Sigmoid colon (tissue), 7 donors: Measurements from ENCODE around the gene KCNIP1. TPM values are rescaled to one million over a fixed set of nuclear protein-coding genes. Genes with fewer than 3 reads are reported as not detected.

ENCODE experiments used
- DNase-seq: peaks from one replicate; pipeline ENCODE4 v3.0.0-alpha.2; 2019
- H3K27ac ChIP-seq, 4 donors: fragments of 200-600 bp; sonication (generic); one replicate each; pipeline ENCODE4 v1.5.1; 2016 to 2019; ENCODE audit warnings: mild to moderate bottlenecking in 1 of 4
- H3K27me3 ChIP-seq, 3 donors: fragments of 200-600 bp; sonication (generic); one replicate each; pipeline ENCODE4 v1.5.1; 2019; ENCODE audit warnings: mild to moderate bottlenecking in 1 of 3
- H3K36me3 ChIP-seq, 4 donors: fragments of 200-600 bp; sonication (generic); one replicate each; pipeline ENCODE4 v1.5.1; 2016 to 2019
- H3K4me1 ChIP-seq, 4 donors: fragments of 200-600 bp; sonication (generic); one replicate each; pipeline ENCODE4 v1.5.1; 2017 to 2019
- H3K4me3 ChIP-seq, 4 donors: fragments of 200-600 bp; sonication (generic); one replicate each; pipeline ENCODE4 v1.5.1; 2017 to 2019; ENCODE audit warnings: mild to moderate bottlenecking in 2 of 4, moderate library complexity in 1 of 4
- H3K9me3 ChIP-seq, 4 donors: fragments of 200-600 bp in 3 of 4; sonication (generic) in 3 of 4; one replicate each; pipeline versions ENCODE4 v1.5.1 to v1.6.1; 2013 to 2019
- CTCF ChIP-seq, 4 experiments: fragments of 450-650 bp in 3 of 4; fragments of 200-600 bp in 1 of 4; IDR thresholded peaks; one replicate each; pipeline ENCODE4 v1.5.1; 2016 to 2019; ENCODE audit warnings: antibody characterized with exemption in 4 of 4, mild to moderate bottlenecking in 3 of 4, moderate library complexity in 2 of 4
- EP300 ChIP-seq, 4 donors: sonication (generic); formaldehyde crosslinking; IDR thresholded peaks; one replicate each; pipeline ENCODE4 v1.6.1; 2017; ENCODE audit warnings: antibody characterized with exemption in 4 of 4
- POLR2A ChIP-seq, 2 donors: fragments of 450-650 bp; IDR thresholded peaks; one replicate each; pipeline ENCODE4 v1.6.1; 2016; ENCODE audit warnings: antibody characterized with exemption in 2 of 2, mild to moderate bottlenecking in 2 of 2, moderate library complexity in 2 of 2
- POLR2AphosphoS5 ChIP-seq, 4 donors: sonication (generic); formaldehyde crosslinking; IDR thresholded peaks; one replicate each; pipeline ENCODE4 v1.6.1; 2017; ENCODE audit warnings: antibody characterized with exemption in 4 of 4
- WGBS, 2 donors: extraction: QIAGEN DNeasy Blood & Tissue Kit; methylation state at CpG; one replicate each; pipeline ENCODE4 v1.1.7; 2013; 5-methylcytosine and 5-hydroxymethylcytosine counted together
- intact Hi-C: fragments of 100-400 bp; cut with DNase I; formaldehyde crosslinking; loops from one replicate; pipeline ENCODE4 v1.15.1; 2023
- polyA plus RNA-seq, 3 donors: library from polyadenylated mRNA; stranded (reverse); fragments of 200-250 nt; gene quantifications; one replicate each; pipeline ENCODE4 v1.2.3, GENCODE V29; 2013
- total RNA-seq, 4 donors: library from RNA; depleted of rRNA; stranded (reverse); fragments of >200 nt; gene quantifications; one replicate each; pipeline ENCODE4 v1.1.0, GENCODE V29; 2016
- donor health status: healthy with polysubstance abuse.
- donor health status: Bipolar disorder and iron deficiency.
- donor health status: healthy.

KCNIP1 gene
- total and polyA plus RNA-seq, 7 donors, result 0.28 to 2.8 (median 1.1) TPM; not detected in 2

- intact Hi-C loops, result no loop called here
- Histone ChIP-seq H3K4me3 (no peak overlapping the region), H3K4me1 (no peaks in the 10 kb centered on the region), H3K27ac (no peak overlapping the region), H3K27me3 (peaks cover 0 to 2% (median 0%) of the 10 kb centered on the region in 3 donors), H3K9me3 (no peaks in the 10 kb centered on the region), H3K36me3 (no peaks in the 10 kb centered on the region)
- TF ChIP-seq POLR2AphosphoS5 (IDR thresholded peaks at IDR 0.05) (no peak), EP300 (IDR thresholded peaks at IDR 0.05) (no peak), POLR2A (IDR thresholded peaks at IDR 0.05) (no peak)
- no peak for DNase-seq
- WGBS, 2 donors, result 82 to 83% methylated on average over 5 of the region's 5 CpGs
Observed at GRCh38 chr5:170510559-170510958, 6.7 kb downstream of the KCNIP1 start.

DNA sequence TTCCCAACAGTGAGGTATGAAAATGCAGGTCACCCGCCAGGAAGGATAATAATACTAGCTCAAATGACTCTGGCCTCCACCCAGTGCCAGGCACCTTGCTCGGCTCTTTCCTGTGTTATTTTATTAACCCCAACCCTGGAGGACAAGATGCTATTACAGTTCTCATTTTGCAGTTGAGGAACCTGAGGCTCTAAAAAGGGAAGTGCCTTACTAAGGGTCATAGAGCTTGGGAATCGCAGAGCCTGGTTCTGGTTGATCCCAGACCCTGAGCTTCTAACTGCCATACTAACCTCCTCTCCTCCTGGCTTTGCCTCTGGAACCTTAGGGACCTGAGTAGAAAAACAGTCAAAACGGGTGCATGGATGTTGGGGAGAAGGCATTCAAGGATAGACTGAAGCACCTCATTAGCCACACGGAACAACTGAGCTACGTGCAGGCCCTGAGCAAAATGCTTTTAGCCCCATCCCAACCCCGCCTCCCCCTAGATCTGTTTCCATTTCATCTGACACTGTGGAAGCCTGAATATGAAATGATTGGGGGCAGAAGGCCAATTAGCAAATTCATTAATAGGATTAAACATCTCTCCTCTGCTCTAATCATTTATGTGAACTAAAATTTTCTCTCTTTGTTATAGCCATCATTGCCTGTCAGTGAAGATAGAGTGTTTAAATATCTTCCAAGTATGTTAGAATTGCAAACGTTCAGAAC is 7.9 kb downstream of the KCNIP1 start:
- H3K36me3 ChIP-seq, result no peaks in the 10 kb centered on the region
- no peaks in the 10 kb centered on the region for H3K27me3 ChIP-seq
- DNase-seq, result no peak
- intact Hi-C loops, result no loop called here
- no peaks in the 10 kb centered on the region for H3K9me3 ChIP-seq
- no peak overlapping the region for H3K27ac ChIP-seq
- H3K4me1 ChIP-seq, result no peaks in the 10 kb centered on the region
- 73 to 82% methylated on average over 8 of the region's 8 CpGs for WGBS, 2 donors
- H3K4me3 ChIP-seq, result no peak overlapping the region
- TF ChIP-seq POLR2A (IDR thresholded peaks at IDR 0.05) (no peak), POLR2AphosphoS5 (IDR thresholded peaks at IDR 0.05) (no peak), EP300 (IDR thresholded peaks at IDR 0.05) (no peak), CTCF (IDR thresholded peaks at IDR 0.05) (no peak)

GRCh38 chr5:170513856-170514525 is 10.2 kb downstream of the KCNIP1 start:
- no peaks in the 10 kb centered on the region for H3K9me3 ChIP-seq
- intact Hi-C loops, result no loop called here
- no peak overlapping the region for H3K27ac ChIP-seq
- TF ChIP-seq CTCF (IDR thresholded peaks at IDR 0.05), result no peak
- TF ChIP-seq POLR2A (IDR thresholded peaks at IDR 0.05), result no peak
- TF ChIP-seq POLR2AphosphoS5 (IDR thresholded peaks at IDR 0.05), result no peak
- no peak for TF ChIP-seq EP300 (IDR thresholded peaks at IDR 0.05)
- no peak for DNase-seq
- no peaks in the 10 kb centered on the region for H3K27me3 ChIP-seq
- WGBS, 2 donors, result 70 to 86% methylated on average over 5 of the region's 5 CpGs
- no peaks in the 10 kb centered on the region for H3K36me3 ChIP-seq
- no peak overlapping the region for H3K4me3 ChIP-seq
- H3K4me1 ChIP-seq, result peaks cover 0 to 6% (median 0%) of the 10 kb centered on the region in 4 donors

DNA sequence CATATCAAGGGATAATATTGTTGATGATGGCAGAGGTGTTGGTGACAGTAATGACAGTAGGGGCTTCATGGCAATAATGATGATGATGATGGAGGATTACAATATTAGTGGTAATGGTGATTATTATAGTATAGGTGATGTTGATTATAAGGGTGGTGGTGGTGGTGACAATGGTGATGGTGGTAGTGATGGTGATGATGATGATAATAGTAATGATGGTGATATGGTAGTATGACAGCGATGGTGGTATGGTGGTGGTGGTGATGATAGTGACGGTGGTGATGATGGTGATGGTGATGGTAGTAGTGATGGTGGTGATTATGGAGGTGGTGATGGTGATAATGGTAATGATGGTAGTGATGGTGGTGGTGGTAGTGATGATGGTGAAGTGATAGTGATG is 13.6 kb downstream of the KCNIP1 start:
- TF ChIP-seq CTCF (IDR thresholded peaks at IDR 0.05) (no peak), POLR2AphosphoS5 (IDR thresholded peaks at IDR 0.05) (no peak), EP300 (IDR thresholded peaks at IDR 0.05) (no peak), POLR2A (IDR thresholded peaks at IDR 0.05) (no peak)
- peaks cover 0 to 9% (median 1%) of the 10 kb centered on the region in 4 donors for H3K4me1 ChIP-seq
- intact Hi-C loops, result no loop called here

DNA sequence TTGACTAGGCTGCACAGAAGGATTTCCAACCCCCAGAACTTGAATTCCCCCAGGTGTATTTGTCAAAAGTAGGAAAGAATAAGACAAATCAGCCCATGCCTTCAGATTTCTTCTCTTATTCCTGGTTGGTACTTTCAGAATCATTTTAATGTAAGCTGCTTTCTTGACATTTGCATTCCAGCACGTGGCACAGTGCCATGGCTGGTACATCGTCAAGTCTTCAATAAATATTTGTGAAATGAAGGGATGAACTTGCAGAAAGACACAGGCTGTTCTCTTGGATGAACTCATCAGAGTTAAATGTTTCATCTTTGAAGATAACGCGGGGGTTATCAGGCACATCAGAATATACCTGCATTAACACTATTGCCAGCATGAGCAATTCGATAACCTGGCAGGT is 14.5 kb downstream of the KCNIP1 start:
- Histone ChIP-seq H3K36me3 (no peaks in the 10 kb centered on the region), H3K9me3 (no peaks in the 10 kb centered on the region), H3K27me3 (no peaks in the 10 kb centered on the region), H3K27ac (no peak overlapping the region), H3K4me1 (peaks cover 0 to 15% (median 5%) of the 10 kb centered on the region in 4 donors), H3K4me3 (no peak overlapping the region)
- no peak for TF ChIP-seq CTCF (IDR thresholded peaks at IDR 0.05)
- DNase-seq, result no peak
- intact Hi-C loops, result no loop called here
- 71 to 77% methylated on average over 5 of the region's 5 CpGs for WGBS, 2 donors

More for the DNA sequence above, 13.6 kb downstream of the KCNIP1 start:
- H3K4me3 ChIP-seq, result no peak overlapping the region
- no peak for DNase-seq
- no peaks in the 10 kb centered on the region for H3K9me3 ChIP-seq
- H3K27ac ChIP-seq, result no peak overlapping the region
- no peaks in the 10 kb centered on the region for H3K27me3 ChIP-seq
- 95 to 97% methylated on average over 2 of the region's 2 CpGs for WGBS, 2 donors
- H3K36me3 ChIP-seq, result no peaks in the 10 kb centered on the region
